Heart left ventricle (tissue), 16 donors: ENCODE results near the gene COL24A1. TPM values are rescaled to one million over a fixed set of nuclear protein-coding genes. Genes with fewer than 3 reads are reported as not detected.

Experiments
- ATAC-seq, 4 donors: fragments of 200-7000 bp; cut with Tn5 transposase; one replicate each; pipeline ENCODE4 v1.9.1; 2020 to 2022; ENCODE audit warnings: moderate library complexity in 4 of 4, mild to moderate bottlenecking in 3 of 4, moderate number of reproducible peaks in 1 of 4
- DNase-seq, 5 donors: peaks; one replicate each; pipeline ENCODE4 v3.0.0-alpha.2; 2020
- H3K27ac ChIP-seq, 12 donors: fragments of 200-600 bp; sonication (generic) in 4 of 12; one replicate each; pipeline versions ENCODE4 v1.5.0 to v1.8.0; 2016 to 2022; ENCODE audit warnings: mild to moderate bottlenecking in 2 of 12
- H3K27me3 ChIP-seq, 9 donors: fragments of 200-600 bp; sonication (generic) in 2 of 9; one replicate each; pipeline versions ENCODE4 v1.5.1 to v1.8.0; 2016 to 2022; ENCODE audit warnings: mild to moderate bottlenecking in 3 of 9
- H3K36me3 ChIP-seq, 9 donors: fragments of 200-600 bp; sonication (generic) in 2 of 9; one replicate each; pipeline versions ENCODE4 v1.5.0 to v1.8.0; 2018 to 2022; ENCODE audit warnings: mild to moderate bottlenecking in 2 of 9
- H3K4me1 ChIP-seq, 12 donors: fragments of 200-600 bp; sonication (generic) in 4 of 12; one replicate each; pipeline versions ENCODE4 v1.5.0 to v1.8.0; 2016 to 2022; ENCODE audit warnings: mild to moderate bottlenecking in 3 of 12
- H3K4me3 ChIP-seq, 12 donors: fragments of 200-600 bp; sonication (generic) in 4 of 12; one replicate each; pipeline versions ENCODE4 v1.5.0 to v1.8.0; 2017 to 2022; ENCODE audit warnings: mild to moderate bottlenecking in 9 of 12, moderate library complexity in 4 of 12
- H3K9me3 ChIP-seq, 12 donors: fragments of 200-600 bp; sonication (generic) in 4 of 12; one replicate each; pipeline versions ENCODE4 v1.5.0 to v1.8.0; 2016 to 2022; ENCODE audit warnings: mild to moderate bottlenecking in 1 of 12
- POLR2A ChIP-seq, 2 donors: fragments of 450-650 bp; IDR thresholded peaks; one replicate each; pipeline ENCODE4 v1.6.1; 2017; ENCODE audit warnings: antibody characterized with exemption in 2 of 2, mild to moderate bottlenecking in 2 of 2, moderate library complexity in 2 of 2
- WGBS, 4 donors: extraction: QIAGEN DNeasy Blood & Tissue Kit in 2 of 4; methylation state at CpG; one replicate each; pipeline versions ENCODE4 v1.1.5 to v1.1.7; 2013 to 2018; 5-methylcytosine and 5-hydroxymethylcytosine counted together
- intact Hi-C, 10 donors: fragments of 100-400 bp; cut with DNase I; formaldehyde crosslinking; loops; one replicate each; pipeline versions ENCODE4 v1.11.1 to v1.14.2; 2022
- polyA plus RNA-seq, 2 donors: library from polyadenylated mRNA; stranded (reverse); fragments of 200-250 nt; gene quantifications; one replicate each; pipeline ENCODE4 v1.2.3, GENCODE V29; 2013
- total RNA-seq, 9 donors: library from RNA; depleted of rRNA in 2 of 9; stranded (reverse); fragments of >200 nt in 2 of 9; fragmentation: NEBNext Ultra II Directional in 3 of 9; extraction: Animal tissue kit (Norgen Biotek cat#: 25700) in 3 of 9; gene quantifications; one replicate each; pipeline versions ENCODE4 v1.1.0 to v1.2.4, GENCODE V29; 2016 to 2023
- TF ChIP-seq, protein P1 (sequence below), 12 donors: fragments of 200-600 bp; sonication (generic) in 4 of 12; IDR thresholded peaks; one replicate each; pipeline versions ENCODE4 v1.5.0 to v1.8.0; 2018 to 2022; ENCODE audit warnings: antibody characterized with exemption in 12 of 12, mild to moderate bottlenecking in 5 of 12
- donor health status: ischemic (EF 13 %, LVEDD 7.1; RV severe dilation, severe dysfunction).
- donor health status: healthy with polysubstance abuse.
- donor health status: DM: no; HTN: yes; CAD: no.
- donor health status: DM: no; HTN: no; CAD: no.
- donor health status: ischemic (EF 25% LVEDD 6.9; RV normal size, moderate dysfunction).
- donor health status: ischemic (EF 25% LVEDD 5.7; RV mildly dilated, moderate dysfunction).
- donor health status: healthy.
- donor health status: DM: yes; HTN: yes; CAD: no.
- donor health status: ischemic (EF 35%, LVEDD 5.7; RV mildly dilated, moderate dysfunction).
- donor health status: nonischemic (EF 11% LVEDD 7.7; RV severe dilation, severe dysfunction).
- donor health status: DM: yes; HTN: yes; CAD: no.
- donor health status: PGD.
- donor health status: ischemic (EF 29% LVEDD 5.4; RV normal size, mild dysfunction).
- donor health status: nonischemic (EF 23%, LVEDD 6.1; RV moderate dilation, normal function).

The COL24A1 gene
- total and polyA plus RNA-seq, 11 donors, result 0.07 to 2.8 (median 0.40) TPM

DNA sequence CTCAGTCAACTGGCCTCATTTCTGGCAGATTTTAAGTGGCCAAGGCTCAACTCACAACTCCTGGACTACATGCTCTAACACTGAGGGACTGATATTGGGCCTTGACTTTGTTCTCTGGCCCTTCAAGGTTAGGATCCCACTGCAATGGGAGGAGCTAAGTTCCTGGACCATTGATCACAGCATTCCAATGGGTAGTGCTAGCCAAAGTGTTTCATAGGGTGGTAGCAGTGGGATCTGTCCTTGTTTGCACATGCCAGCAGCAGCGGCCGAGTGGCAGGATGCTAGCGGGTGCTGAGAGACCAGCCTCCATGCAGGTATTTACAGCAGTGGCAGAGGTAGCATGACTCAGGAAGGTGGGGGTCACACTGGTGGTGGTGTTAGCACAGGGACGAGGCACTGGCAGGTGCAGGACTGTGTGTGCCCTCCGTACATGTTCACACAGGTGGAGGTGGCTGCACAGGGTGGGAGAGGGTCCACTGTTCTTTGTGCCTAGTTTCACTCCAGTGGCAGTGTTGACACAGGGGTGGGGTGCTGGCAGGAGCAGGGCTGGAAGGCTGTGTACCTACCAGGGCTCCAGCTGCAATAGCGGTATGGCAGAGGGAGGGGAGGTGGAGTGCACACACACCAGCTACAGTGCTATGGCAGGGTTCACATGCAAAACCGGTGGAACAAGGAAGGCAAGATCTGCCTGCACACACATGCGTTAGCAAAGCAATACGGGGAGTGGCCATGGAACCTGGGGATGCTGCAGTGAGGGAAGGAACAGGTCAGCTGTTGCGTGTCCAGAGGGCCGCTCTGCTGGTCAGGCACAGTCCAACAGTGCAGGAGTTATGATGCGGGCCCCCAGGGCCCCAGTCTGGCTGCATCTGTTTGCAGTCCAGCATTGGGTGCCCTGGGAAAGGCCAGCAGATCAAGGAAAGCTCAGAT is 51.7 kb downstream of the COL24A1 start:
- Histone ChIP-seq H3K4me1 (no peaks in the 10 kb centered on the region), H3K4me3 (no peak overlapping the region), H3K36me3 (no peaks in the 10 kb centered on the region), H3K27ac (no peak overlapping the region), H3K27me3 (no peaks in the 10 kb centered on the region), H3K9me3 (no peaks in the 10 kb centered on the region)
- TF ChIP-seq POLR2A (IDR thresholded peaks at IDR 0.05), result no peak
- TF ChIP-seq, protein P1, sequence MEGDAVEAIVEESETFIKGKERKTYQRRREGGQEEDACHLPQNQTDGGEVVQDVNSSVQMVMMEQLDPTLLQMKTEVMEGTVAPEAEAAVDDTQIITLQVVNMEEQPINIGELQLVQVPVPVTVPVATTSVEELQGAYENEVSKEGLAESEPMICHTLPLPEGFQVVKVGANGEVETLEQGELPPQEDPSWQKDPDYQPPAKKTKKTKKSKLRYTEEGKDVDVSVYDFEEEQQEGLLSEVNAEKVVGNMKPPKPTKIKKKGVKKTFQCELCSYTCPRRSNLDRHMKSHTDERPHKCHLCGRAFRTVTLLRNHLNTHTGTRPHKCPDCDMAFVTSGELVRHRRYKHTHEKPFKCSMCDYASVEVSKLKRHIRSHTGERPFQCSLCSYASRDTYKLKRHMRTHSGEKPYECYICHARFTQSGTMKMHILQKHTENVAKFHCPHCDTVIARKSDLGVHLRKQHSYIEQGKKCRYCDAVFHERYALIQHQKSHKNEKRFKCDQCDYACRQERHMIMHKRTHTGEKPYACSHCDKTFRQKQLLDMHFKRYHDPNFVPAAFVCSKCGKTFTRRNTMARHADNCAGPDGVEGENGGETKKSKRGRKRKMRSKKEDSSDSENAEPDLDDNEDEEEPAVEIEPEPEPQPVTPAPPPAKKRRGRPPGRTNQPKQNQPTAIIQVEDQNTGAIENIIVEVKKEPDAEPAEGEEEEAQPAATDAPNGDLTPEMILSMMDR (IDR thresholded peaks at IDR 0.05), result no peak
- intact Hi-C loops, result no loop called here
- ATAC-seq (peak in 1 of 4 donors; percentile 20), DNase-seq (peak in 1 of 5 donors; percentile 42)
- WGBS, 4 donors, result 90 to 92% (median 90%) methylated on average over 7 to 12 of the region's 12 CpGs

DNA sequence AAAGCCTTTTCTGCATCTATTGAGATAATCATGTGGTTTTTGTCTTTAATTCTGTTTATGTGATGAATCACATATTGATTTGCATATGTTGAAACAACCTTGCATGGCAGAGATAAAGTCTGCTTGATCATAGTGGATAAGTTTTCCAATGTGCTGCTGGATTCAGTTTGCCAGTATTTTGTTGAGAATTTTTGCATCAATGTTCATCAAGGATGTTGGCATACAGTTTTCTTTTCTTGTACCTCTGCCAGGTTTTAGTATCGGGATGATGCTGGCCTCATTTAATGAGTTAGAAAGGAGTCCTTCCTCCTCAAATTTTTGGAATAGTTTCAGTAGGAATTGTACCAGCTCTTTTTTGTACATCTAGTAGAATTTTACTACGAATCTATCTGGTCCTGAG is 55.0 kb downstream of the COL24A1 start:
- Histone ChIP-seq H3K4me3 (no peak overlapping the region), H3K27ac (no peak overlapping the region), H3K9me3 (no peaks in the 10 kb centered on the region), H3K27me3 (no peaks in the 10 kb centered on the region), H3K36me3 (no peaks in the 10 kb centered on the region), H3K4me1 (no peaks in the 10 kb centered on the region)
- DNase-seq, result no peak
- ATAC-seq, result no peak
- intact Hi-C loops, result no loop called here
- TF ChIP-seq, protein P1 (IDR thresholded peaks at IDR 0.05), result no peak
- TF ChIP-seq POLR2A (IDR thresholded peaks at IDR 0.05), result no peak
- 42 to 57% (median 45%) methylated on average over 2 of the region's 2 CpGs for WGBS, 4 donors

DNA sequence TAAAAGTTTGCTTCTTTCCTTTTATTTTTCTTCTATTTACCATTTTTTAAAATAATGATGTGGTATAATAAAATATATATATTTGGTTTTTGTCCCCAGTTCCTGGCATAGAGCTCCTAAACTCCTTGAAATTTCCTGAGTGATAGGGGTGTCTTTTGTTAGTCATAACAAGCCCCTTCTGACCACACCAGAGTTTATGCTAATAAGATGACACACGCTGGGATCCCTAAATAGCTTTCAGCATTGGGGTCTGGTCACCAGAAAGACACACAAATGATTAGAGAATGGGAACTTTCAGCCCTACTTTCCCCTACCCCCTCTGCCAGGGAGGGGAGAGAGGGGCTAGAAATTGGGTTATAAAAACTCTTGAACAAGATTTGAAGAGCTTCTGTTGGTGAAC is 56.2 kb downstream of the COL24A1 start:
- no peak for TF ChIP-seq POLR2A (IDR thresholded peaks at IDR 0.05)
- TF ChIP-seq, protein P1 (IDR thresholded peaks at IDR 0.05), result no peak
- DNase-seq (no peak), ATAC-seq (no peak)
- Histone ChIP-seq H3K27ac (no peak overlapping the region), H3K27me3 (no peaks in the 10 kb centered on the region), H3K9me3 (no peaks in the 10 kb centered on the region), H3K36me3 (no peaks in the 10 kb centered on the region), H3K4me3 (no peak overlapping the region), H3K4me1 (no peaks in the 10 kb centered on the region)
- 10 to 29% (median 17%) methylated on average over 1 of the region's 1 CpG for WGBS, 4 donors
- intact Hi-C loops, result no loop called here

DNA sequence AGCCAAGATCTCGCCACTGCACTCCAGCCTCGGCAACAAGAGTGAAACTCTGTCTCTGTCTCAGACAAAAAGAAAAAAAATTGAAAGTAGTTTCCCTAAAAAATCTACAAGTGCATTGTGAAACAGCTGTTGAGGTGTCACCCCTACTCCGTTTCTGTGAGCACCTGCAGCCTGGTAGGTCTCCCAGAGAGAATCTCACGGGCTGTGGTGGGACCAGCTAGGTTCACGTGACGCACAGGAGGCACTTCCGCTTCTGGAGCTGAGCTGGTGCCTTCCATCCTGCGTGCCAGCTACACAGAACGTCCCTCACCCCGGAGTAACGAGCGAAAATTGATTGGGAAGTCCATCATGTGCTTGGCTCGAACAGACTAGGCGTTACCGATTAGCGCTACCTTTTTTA is 66.8 kb downstream of the COL24A1 start:
- TF ChIP-seq POLR2A (IDR thresholded peaks at IDR 0.05), result no peak
- TF ChIP-seq, protein P1 (IDR thresholded peaks at IDR 0.05), result no peak
- Histone ChIP-seq H3K4me1 (no peaks in the 10 kb centered on the region), H3K4me3 (no peak overlapping the region), H3K27ac (no peak overlapping the region), H3K9me3 (peaks cover 0 to 7% (median 0%) of the 10 kb centered on the region in 12 donors), H3K36me3 (no peaks in the 10 kb centered on the region), H3K27me3 (no peaks in the 10 kb centered on the region)
- WGBS, 4 donors, result 86 to 92% (median 89%) methylated on average over 16 of the region's 16 CpGs
- intact Hi-C loops, result no loop called here
- DNase-seq, result no peak
- no peak for ATAC-seq
